Neural cell (in vitro differentiated cells): ENCODE results near the gene CHKA. TPM values are rescaled to one million over a fixed set of nuclear protein-coding genes. Genes with fewer than 3 reads are reported as not detected.
A peak's percentile ranks its signal among the peaks of the same experiment; 100 is the strongest.

ENCODE experiments used
- H2AFZ ChIP-seq: fragments of 200-600, 300-800 bp; sonication (generic), shearing (Covaris generic); 2 replicates; pipeline ENCODE4 v1.6.0; 2014; ENCODE audit warnings: low read depth, mild to moderate bottlenecking, antibody characterized with exemption, low read length, moderate library complexity
- H3F3A ChIP-seq: fragments of 200-600 bp; shearing (Covaris generic); 2 replicates; pipeline ENCODE4 v1.6.1; 2016; ENCODE audit warnings: mild to moderate bottlenecking, moderate library complexity, mixed read lengths, antibody characterized with exemption, low read length; ENCODE audit not compliant: insufficient read depth, poor library complexity, severe bottlenecking
- H3K27ac ChIP-seq: fragments of 200-600, 300-800 bp; sonication (generic), shearing (Covaris generic); 2 replicates; pipeline ENCODE4 v1.5.1; 2014; ENCODE audit warnings: mild to moderate bottlenecking, low read length, moderate library complexity
- H3K27me3 ChIP-seq: fragments of 300-800, 200-600 bp; sonication (generic), shearing (Covaris generic); 2 replicates; pipeline ENCODE4 v1.6.0; 2014; ENCODE audit warnings: mild to moderate bottlenecking, low read depth, low read length, moderate library complexity; ENCODE audit not compliant: insufficient read depth
- H3K36me3 ChIP-seq: fragments of 300-800, 200-600 bp; sonication (generic), shearing (Covaris generic); 2 replicates; pipeline ENCODE4 v1.5.1; 2014; ENCODE audit warnings: mild to moderate bottlenecking, antibody characterized with exemption, low read length, moderate library complexity; ENCODE audit not compliant: insufficient read depth
- H3K4me2 ChIP-seq: fragments of 300-800, 200-600 bp; sonication (generic), shearing (Covaris generic); 2 replicates; pipeline ENCODE4 v1.6.0; 2014; ENCODE audit warnings: mild to moderate bottlenecking, low read length
- H3K4me3 ChIP-seq: fragments of 300-800, 200-600 bp; sonication (generic), shearing (Covaris generic); 2 replicates; pipeline ENCODE4 v1.5.1; 2014; ENCODE audit warnings: mild to moderate bottlenecking, low read length, moderate library complexity
- H3K79me2 ChIP-seq: fragments of 200-600 bp; shearing (Covaris generic); replicated peaks from 2 replicates; pipeline ENCODE4 v1.6.0; 2014; ENCODE audit warnings: mild to moderate bottlenecking, low read length, moderate library complexity; ENCODE audit not compliant: insufficient read depth
- H3K9ac ChIP-seq: fragments of 300-800, 200-600 bp; sonication (generic), shearing (Covaris generic); 2 replicates; pipeline ENCODE4 v1.6.1; 2016; ENCODE audit warnings: mild to moderate bottlenecking, low read length, mixed read lengths
- H3K9me2 ChIP-seq: fragments of 200-600 bp; shearing (Covaris generic); 2 replicates; pipeline ENCODE4 v1.6.1; 2016; ENCODE audit warnings: mild to moderate bottlenecking, low read length, mixed read lengths; ENCODE audit not compliant: insufficient read depth
- H3K9me3 ChIP-seq: fragments of 200-600, 300-800 bp; sonication (generic), shearing (Covaris generic); 2 replicates; pipeline ENCODE4 v1.6.1; 2016; ENCODE audit warnings: mild to moderate bottlenecking, mixed run types, low read length, moderate library complexity, mixed read lengths
- H4K20me1 ChIP-seq: fragments of 200-600 bp; shearing (Covaris generic); 2 replicates; pipeline ENCODE4 v1.6.1; 2016; ENCODE audit warnings: mild to moderate bottlenecking, mixed run types; ENCODE audit not compliant: insufficient read depth
- CTCF ChIP-seq: fragments of 450-650 bp; IDR thresholded peaks from 2 replicates; pipeline ENCODE4 v1.5.1; 2014; ENCODE audit warnings: antibody characterized with exemption, mild to moderate bottlenecking, moderate library complexity; ENCODE audit not compliant: poor library complexity, severe bottlenecking
- EP300 ChIP-seq: fragments of 450-650 bp; conservative IDR thresholded peaks from 2 replicates; pipeline ENCODE4 v1.6.1; 2014; ENCODE audit warnings: antibody characterized with exemption, mild to moderate bottlenecking, moderate library complexity; ENCODE audit not compliant: poor library complexity, severe bottlenecking
- EZH2 ChIP-seq: fragments of 200-600, 300-800 bp; shearing (Covaris generic), sonication (generic); IDR thresholded peaks from 2 replicates; pipeline ENCODE4 v1.6.1; 2014; ENCODE audit warnings: antibody characterized with exemption, low read length, borderline replicate concordance, mild to moderate bottlenecking; ENCODE audit not compliant: insufficient read depth, poor library complexity, severe bottlenecking
- MXI1 ChIP-seq: fragments of 450-650 bp; conservative IDR thresholded peaks from 2 replicates; pipeline ENCODE4 v1.6.1; 2014; ENCODE audit warnings: antibody characterized with exemption, mild to moderate bottlenecking; ENCODE audit not compliant: poor library complexity, severe bottlenecking
- POLR2AphosphoS5 ChIP-seq: IDR thresholded peaks from 2 replicates; pipeline ENCODE4 v1.6.1; 2012
- RAD21 ChIP-seq: fragments of 450-650 bp; conservative IDR thresholded peaks from 2 replicates; pipeline ENCODE4 v1.6.1; 2014; ENCODE audit warnings: antibody characterized with exemption, mild to moderate bottlenecking, moderate library complexity
- REST ChIP-seq: IDR thresholded peaks from 2 replicates; pipeline ENCODE4 v1.6.1; 2012; ENCODE audit warnings: borderline replicate concordance
- SMC3 ChIP-seq: fragments of 450-650 bp; conservative IDR thresholded peaks from 2 replicates; pipeline ENCODE4 v1.6.1; 2014; ENCODE audit warnings: antibody characterized with exemption, mild to moderate bottlenecking, moderate library complexity; ENCODE audit not compliant: poor library complexity
- TAF1 ChIP-seq: IDR thresholded peaks from 2 replicates; pipeline ENCODE4 v1.6.1; 2012; ENCODE audit warnings: low read depth
- polyA plus RNA-seq: library from polyadenylated mRNA; depleted of rRNA; stranded (reverse); fragments of >200 nt; gene quantifications from 2 replicates; pipeline ENCODE4 v1.2.3, GENCODE V29; 2014

CHKA gene
- polyA plus RNA-seq, 1 donor from 2014 or later = 90.0 TPM

DNA sequence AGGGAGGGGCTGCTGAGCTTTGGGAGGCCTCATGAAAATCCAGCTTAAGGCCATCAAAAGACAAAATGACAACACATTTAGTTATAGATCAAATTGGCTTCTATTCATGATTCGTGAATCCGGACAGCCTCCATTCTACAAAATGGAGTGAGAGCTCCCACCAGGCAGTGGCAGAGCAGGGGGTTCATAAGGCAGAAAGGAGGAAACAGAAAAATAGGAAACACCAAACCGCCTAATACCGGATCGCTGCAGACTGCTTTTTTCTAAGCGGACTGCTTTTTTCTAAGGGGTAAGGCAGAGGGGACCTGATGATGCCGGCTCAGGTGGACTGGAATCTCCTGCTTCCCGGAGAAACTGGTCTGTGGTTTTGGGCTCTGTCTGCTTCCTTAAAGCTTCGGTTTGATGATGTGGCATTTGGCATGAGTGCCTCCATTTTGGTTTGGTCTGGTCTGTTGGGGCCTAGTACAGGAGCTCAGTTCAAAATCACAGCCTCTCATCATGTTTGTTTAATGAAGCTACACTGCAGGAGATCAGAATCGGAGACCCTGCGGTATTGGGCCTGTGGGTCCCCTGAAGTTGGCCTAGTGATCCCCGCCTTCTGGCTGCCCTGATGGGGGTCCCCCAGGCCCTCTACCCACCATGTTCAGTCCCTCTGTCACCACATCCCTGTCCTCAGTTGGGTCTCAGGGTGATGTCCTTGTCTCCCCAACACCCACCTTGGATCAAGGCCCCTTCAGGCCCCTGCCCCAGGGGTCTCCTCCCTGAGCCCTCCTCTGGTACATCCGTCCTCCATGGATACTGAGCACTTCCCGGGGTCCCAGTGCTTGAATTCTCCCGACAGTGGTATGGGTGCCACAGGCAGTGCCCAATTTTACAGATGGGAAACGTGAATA lies 109.9 kb downstream of the CHKA start:
- H2AFZ ChIP-seq = peak overlapping the region; percentile 45
- H3K27ac ChIP-seq = no peak overlapping the region
- no peaks in the 10 kb centered on the region for H3K9me2 ChIP-seq
- no peaks in the 10 kb centered on the region for H3K9me3 ChIP-seq
- TF ChIP-seq TAF1 = no peak
- TF ChIP-seq REST = no peak
- TF ChIP-seq RAD21 = no peak
- H3K9ac ChIP-seq = peak overlapping the region; percentile 20
- H3K4me3 ChIP-seq = no peak overlapping the region
- H3K4me2 ChIP-seq = no peak overlapping the region
- H3F3A ChIP-seq = no peaks in the 10 kb centered on the region
- no peaks in the 10 kb centered on the region for H3K27me3 ChIP-seq
- no peaks in the 10 kb centered on the region for H3K36me3 ChIP-seq
- H3K79me2 ChIP-seq = no peaks in the 10 kb centered on the region
- no peaks in the 10 kb centered on the region for H4K20me1 ChIP-seq

DNA sequence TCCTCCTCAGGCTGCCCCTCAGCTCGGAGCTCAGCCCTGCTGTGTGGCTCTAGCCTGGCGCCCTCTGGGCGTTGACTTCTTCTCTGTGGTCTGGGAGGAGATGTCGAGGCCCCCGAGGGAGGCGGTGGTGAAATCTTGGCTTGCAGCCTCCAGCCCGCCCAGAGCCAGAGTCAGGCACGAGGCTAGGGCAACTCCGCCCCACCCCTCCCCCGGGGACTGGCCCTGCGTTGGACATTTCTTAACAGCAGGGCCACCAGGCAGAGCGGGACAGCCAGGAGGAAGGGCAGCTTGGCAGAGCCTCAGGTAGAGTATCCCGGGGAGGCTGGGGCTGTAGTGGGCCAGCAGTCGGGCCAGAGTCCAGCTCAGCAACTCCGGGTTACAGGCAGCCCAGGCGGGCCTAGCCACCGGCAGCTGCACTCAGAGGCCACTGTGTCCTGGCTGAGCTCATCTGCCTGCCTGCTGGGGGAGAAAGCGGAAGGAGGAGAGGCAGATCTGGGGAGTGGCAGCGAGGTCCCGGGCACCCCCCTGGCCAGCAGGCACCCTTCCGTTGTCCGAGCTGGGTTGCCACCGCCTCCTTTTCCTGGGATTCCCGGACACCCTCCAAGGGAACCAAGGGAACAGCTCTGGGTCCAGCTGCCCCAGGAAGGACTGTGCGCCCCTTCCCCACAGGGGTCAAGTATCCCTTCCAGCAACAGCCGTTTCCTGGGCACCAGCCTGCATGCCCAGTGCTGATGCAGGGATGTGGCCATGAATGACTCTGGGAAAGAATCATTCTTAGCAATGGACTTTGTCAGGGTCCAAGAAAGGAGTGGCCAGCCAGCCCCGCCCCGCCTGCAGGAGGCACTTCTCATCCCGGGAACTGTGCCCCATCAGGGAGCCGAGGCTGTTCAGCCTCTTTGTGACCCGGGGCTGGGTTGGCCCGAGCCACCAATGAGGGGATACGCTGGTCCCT lies 110.8 kb downstream of the CHKA start, which contains the start of gene ALDH3B1:
TSS of gene ALDH3B1 (plus strand) at position 238 of the 952 bp plus-strand sequence. CDS start 4,971 bp downstream, outside the sequence.
- Histone ChIP-seq H3F3A (no peaks in the 10 kb centered on the region), H3K36me3 (no peaks in the 10 kb centered on the region), H3K4me3 (no peak within 1 kb of the TSS), H3K79me2 (no peaks in the 10 kb centered on the region), H3K27ac (no peak within 1 kb of the TSS), H3K4me2 (no peak within 1 kb of the TSS), H3K9me2 (no peaks in the 10 kb centered on the region), H4K20me1 (no peaks in the 10 kb centered on the region), H3K27me3 (peaks cover under 1% of the 10 kb centered on the region), H3K9ac (peak within 1 kb of the TSS; percentile 20), H3K9me3 (no peaks in the 10 kb centered on the region), H2AFZ (peak within 1 kb of the TSS; percentile 45)
- TF ChIP-seq TAF1 (no peak), REST (no peak), POLR2AphosphoS5 (no peak), MXI1 (no peak), CTCF (no peak), SMC3 (no peak), EZH2 (no peak), RAD21 (no peak), EP300 (no peak)
